Keratinocyte (primary cell): Measurements from ENCODE around the gene TRIM65.

Experiments
- CTCF ChIP-seq, 3 experiments: IDR thresholded peaks in 1 of 3; conservative IDR thresholded peaks in 1 of 3; optimal IDR thresholded peaks in 1 of 3; 2 replicates in 2 of 3; 3 replicates in 1 of 3; pipeline versions ENCODE3 to v1.5.1; 2011; ENCODE audit warnings: low read length in 3 of 3, mild to moderate bottlenecking in 3 of 3, moderate library complexity in 2 of 3, control low read depth in 1 of 3, inconsistent platforms in 1 of 3; ENCODE audit not compliant: insufficient read depth in 2 of 3; ENCODE audit errors: extremely low read depth in 1 of 3
- EZH2 ChIP-seq: IDR thresholded peaks from one replicate; pipeline ENCODE4 v1.6.1; 2012; ENCODE audit warnings: inconsistent platforms, mild to moderate bottlenecking, low read length, moderate library complexity

GRCh38 chr17:75910699-75911098 is 13.9 kb upstream of the TRIM65 start:
- TF ChIP-seq CTCF (optimal IDR thresholded peaks at IDR 0.05 in 1 of 3, IDR thresholded peaks at IDR 0.05 in 1 of 3, conservative IDR thresholded peaks at IDR 0.05 in 1 of 3; ENCODE audit: extremely low read depth in 1 of 3, insufficient read depth in 2 of 3, low read length in 3 of 3): no peak
- TF ChIP-seq EZH2: no peak
